HG02642 (cell line): ENCODE measurements around the gene FGFBP3.
"Not testable (repeated sequence)": the region's sequence is repeated elsewhere in the genome, so short reads cannot be mapped to it uniquely, and the experiment has no call there.

Experiments used
- ATAC-seq: cut with Tn5 transposase; IDR thresholded peaks from one replicate; pipeline ENCODE4 v1.9.1; 2021; ENCODE audit warnings: mild to moderate bottlenecking; ENCODE audit not compliant: unreplicated experiment, poor library complexity

The FGFBP3 gene

GRCh38 chr10:91907033-91907594, 2.2 kb downstream of the FGFBP3 start:
- no peak for ATAC-seq

GRCh38 chr10:91901784-91902677, 7.3 kb downstream of the FGFBP3 start:
- ATAC-seq: no peak

- ATAC-seq: no peak
Measured at GRCh38 chr10:91897421-91897820, 11.9 kb downstream of the FGFBP3 start.

DNA sequence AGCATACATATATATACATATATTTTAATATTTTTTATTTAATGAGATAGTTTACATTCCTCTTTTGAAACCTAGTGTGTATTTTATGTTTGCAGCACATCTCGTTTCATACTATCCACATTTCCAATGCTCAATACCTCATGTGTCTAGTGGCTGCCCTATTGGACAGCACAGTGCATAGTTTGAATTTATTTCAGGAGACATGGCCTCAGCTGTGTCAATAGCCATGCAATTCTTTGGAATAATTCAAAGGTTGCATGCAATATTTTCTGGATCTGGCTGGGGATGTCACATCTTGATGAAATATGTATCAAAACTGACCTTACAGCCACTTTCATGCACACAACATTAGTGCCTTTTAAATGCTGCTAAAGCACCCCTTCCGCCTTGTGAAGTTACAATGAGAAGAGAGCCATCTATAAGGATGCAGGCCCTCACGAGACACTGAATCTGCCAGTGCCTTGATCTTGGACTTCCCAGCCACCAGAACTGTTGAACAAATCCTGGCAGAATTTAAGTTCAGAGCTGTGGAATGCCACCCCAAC, 13.0 kb downstream of the FGFBP3 start:
- no peak for ATAC-seq

- not testable (repeated sequence) for ATAC-seq
Measured at GRCh38 chr10:91894261-91894685, 15.0 kb downstream of the FGFBP3 start.

DNA sequence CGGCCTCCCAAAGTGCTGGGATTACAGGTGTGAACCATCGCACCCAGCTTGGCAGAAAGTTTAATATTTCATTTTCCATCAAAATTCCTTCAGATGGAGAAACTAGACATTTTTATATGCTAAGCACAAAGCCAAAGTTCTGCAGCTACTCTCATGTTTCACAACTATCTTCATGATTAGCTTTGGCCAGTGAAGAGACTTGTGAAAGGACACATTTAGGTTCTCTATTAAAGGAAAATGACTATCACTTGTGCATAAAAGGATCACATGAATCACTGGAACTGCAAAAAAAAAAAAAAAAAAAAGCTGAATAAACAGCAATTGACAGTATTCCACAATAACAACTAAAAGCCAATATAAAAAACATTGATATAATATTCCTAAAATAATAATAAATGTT, 16.2 kb downstream of the FGFBP3 start:
- no peak for ATAC-seq

GRCh38 chr10:91891125-91892001, 17.9 kb downstream of the FGFBP3 start:
- no peak for ATAC-seq

DNA sequence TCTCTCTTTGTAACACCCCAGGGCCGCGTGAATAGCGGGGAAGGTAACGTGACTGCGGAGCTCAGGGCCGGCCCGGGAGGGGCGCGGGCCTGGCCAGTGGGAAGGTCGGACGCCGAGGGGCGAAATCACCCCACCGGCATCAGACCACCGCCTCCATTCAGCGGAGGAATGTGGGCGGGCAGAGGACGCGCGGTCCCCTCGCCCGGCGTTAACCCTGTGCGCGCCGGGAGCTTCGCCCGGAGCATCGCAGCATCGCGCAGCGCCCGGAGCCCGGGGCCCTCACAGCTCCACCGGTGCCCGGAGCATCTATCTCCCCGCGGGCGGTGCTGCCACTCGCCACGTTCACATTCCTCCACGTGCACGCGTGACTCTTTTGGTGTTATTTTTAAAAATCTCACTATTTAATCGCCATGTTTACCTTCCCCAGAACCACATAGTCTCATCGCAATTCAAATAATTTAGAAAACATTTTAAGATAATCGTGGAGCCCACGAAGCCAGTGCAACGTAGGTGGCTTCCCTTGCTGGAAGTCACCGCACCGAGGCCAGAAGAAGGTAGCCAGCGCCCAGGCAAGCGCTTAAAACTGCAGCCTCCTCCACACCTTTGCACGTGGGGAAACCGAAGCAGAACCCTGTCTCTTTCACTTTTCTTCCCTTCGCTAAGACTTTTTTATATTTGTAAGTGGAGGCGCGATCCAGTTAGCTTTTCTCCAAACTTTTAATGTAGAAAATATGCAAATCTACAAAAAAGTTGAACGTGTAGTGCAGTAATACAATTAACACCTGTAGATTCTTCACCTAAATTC, 21.8 kb downstream of the FGFBP3 start:
- ATAC-seq: no peak

DNA sequence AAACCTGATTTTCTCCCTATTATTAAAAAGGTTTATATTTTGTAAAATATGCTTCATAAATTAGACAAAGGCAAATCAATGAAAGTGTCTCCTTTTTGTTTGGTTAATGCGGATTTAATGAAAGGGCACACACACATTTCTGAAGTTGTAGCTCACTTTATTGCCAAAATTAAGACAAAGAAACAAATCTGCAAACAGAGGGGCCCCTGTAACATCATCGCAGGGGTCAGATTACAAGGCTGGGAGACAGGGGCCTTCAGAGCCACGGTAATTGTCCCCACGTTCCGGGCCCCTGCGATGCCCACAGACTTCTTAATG, 22.4 kb downstream of the FGFBP3 start:
- ATAC-seq: no peak

GRCh38 chr10:91885362-91886079, 23.8 kb downstream of the FGFBP3 start:
- ATAC-seq: no peak

GRCh38 chr10:91884536-91884935, 24.8 kb downstream of the FGFBP3 start:
- ATAC-seq: no peak

GRCh38 chr10:91883549-91884444, 25.5 kb downstream of the FGFBP3 start:
- ATAC-seq: no peak

- no peak for ATAC-seq
Measured at GRCh38 chr10:91880310-91880709, 29.0 kb downstream of the FGFBP3 start.

DNA sequence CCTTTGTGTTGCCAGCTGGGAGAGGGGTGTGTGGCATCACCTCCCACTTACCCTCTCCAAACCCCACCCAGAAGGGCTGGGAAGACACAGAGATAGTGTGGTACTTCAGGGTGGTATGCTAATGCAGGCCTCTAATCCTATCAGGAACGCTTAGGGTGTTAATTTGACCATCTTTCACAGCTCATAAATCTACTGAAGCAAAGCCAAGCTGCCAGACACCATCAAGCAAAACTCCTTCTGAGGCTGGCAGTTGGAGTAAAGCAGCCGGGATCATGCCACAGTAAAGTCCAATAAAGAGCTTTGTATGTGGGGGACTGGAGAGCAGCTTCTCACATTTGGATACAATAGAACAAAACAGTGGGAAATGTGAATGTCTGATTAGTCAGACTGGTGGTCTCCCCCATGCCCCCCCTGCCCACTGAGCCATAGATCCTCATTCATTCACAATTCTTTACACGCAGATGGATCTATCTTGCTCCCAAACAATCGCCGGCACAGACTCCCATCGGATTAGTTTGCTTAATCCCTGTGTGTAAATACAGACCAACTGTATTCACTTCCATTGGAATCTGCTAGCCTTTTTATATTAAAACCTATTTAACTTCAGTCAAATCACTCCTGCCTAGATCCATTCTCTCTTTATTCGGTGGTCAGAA, 29.6 kb downstream of the FGFBP3 start:
- ATAC-seq: no peak

GRCh38 chr10:91875779-91876178, 33.5 kb downstream of the FGFBP3 start:
- no peak for ATAC-seq

DNA sequence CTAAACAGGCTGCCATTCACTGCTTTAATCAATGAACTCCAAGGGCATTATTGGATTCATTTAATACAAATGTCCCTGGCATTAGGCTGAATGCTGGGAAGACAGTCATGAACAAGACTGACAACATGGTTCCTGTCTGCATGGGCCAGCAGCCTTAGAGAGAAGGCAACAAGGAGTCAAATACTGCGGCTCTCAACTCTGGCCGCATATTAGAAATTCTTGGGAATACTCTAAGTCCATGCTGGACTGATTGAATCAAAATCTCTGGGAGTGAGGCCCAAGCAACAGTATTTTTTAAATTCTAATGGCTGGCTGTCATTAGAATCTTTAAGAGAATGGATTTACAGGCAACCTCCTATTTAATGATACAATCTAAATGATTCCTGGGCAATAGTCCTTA, 34.1 kb downstream of the FGFBP3 start:
- no peak for ATAC-seq

GRCh38 chr10:91865562-91866081, 43.7 kb downstream of the FGFBP3 start:
- ATAC-seq: no peak

- no peak for ATAC-seq
Measured at GRCh38 chr10:91864744-91865143, 44.5 kb downstream of the FGFBP3 start.
